HepG2 (cell line): ENCODE data around the gene SLC28A3. TPM values are rescaled to one million over a fixed set of nuclear protein-coding genes. Genes with fewer than 3 reads are reported as not detected.
A peak's percentile ranks its signal among the peaks of the same experiment; 100 is the strongest.

Experiments
- AHDC1 ChIP-seq: sonication (generic); formaldehyde crosslinking; IDR thresholded peaks from 2 replicates; pipeline ENCODE4 v1.5.1; 2020; ENCODE audit warnings: mild to moderate bottlenecking, missing genetic modification reagents, borderline replicate concordance
- CTCF ChIP-seq: sonication (generic); formaldehyde crosslinking; IDR thresholded peaks from 2 replicates; pipeline ENCODE4 v1.5.0; 2020; ENCODE audit warnings: mild to moderate bottlenecking, missing genetic modification reagents, moderate library complexity
- HOXA3 ChIP-seq: sonication (generic); formaldehyde crosslinking; IDR thresholded peaks from 2 replicates; pipeline ENCODE4 v1.5.0; 2020; ENCODE audit warnings: missing genetic modification reagents
- KDM2A ChIP-seq: sonication (generic); formaldehyde crosslinking; IDR thresholded peaks from 2 replicates; pipeline ENCODE4 v1.4.0; 2020; ENCODE audit warnings: low read depth, missing genetic modification reagents, borderline replicate concordance
- KLF9 ChIP-seq: IDR thresholded peaks from 2 replicates; pipeline ENCODE4 v1.6.1; 2016; ENCODE audit warnings: low read depth
- STAT6 ChIP-seq: sonication (generic); formaldehyde crosslinking; IDR thresholded peaks from 2 replicates; pipeline ENCODE4 v1.4.0; 2020; ENCODE audit warnings: missing genetic modification reagents, mild to moderate bottlenecking, borderline replicate concordance
- TBX2 ChIP-seq: sonication (generic); formaldehyde crosslinking; IDR thresholded peaks from 2 replicates; pipeline ENCODE4 v1.5.0; 2020; ENCODE audit warnings: missing genetic modification reagents, mild to moderate bottlenecking, borderline replicate concordance
- ZFX ChIP-seq: sonication (generic); formaldehyde crosslinking; IDR thresholded peaks from 2 replicates; pipeline ENCODE4 v1.4.0; 2020; ENCODE audit warnings: mild to moderate bottlenecking, low read depth, missing genetic modification reagents, moderate library complexity
- ZNF136 ChIP-seq: sonication (generic); formaldehyde crosslinking; IDR thresholded peaks from 2 replicates; pipeline ENCODE4 v1.8.1; 2022; ENCODE audit warnings: low read depth, mild to moderate bottlenecking, moderate library complexity, missing genetic modification reagents
- polyA plus RNA-seq, 8 experiments: library from polyadenylated mRNA; depleted of rRNA in 3 of 8; stranded (reverse) in 7 of 8; unstranded in 1 of 8; fragments of >200 nt; fragmentation: Illumina TruSeq in 4 of 8; extraction: Trizol in 4 of 8; gene quantifications; 2 replicates each; pipeline versions ENCODE4 v1.2.1 to v1.2.3, GENCODE V29; 2011 to 2016; ENCODE audit warnings: low read depth in 4 of 8, missing spikeins in 1 of 8, mixed read lengths in 1 of 8; ENCODE audit not compliant: insufficient read depth in 1 of 8
- total RNA-seq, 5 experiments: library from RNA; depleted of rRNA; stranded (reverse); fragments of >200 nt; fragmentation: Illumina TruSeq; extraction: Trizol; gene quantifications; 2 replicates each; pipeline ENCODE4 v1.2.3, GENCODE V29; 2016; ENCODE audit warnings: low read depth in 1 of 5
- TF ChIP-seq, protein P1 (sequence below): sonication (generic); formaldehyde crosslinking; IDR thresholded peaks from 2 replicates; pipeline ENCODE4 v1.5.0; 2020; ENCODE audit warnings: missing genetic modification reagents

The SLC28A3 gene
- total and polyA plus RNA-seq, 2 of the 13 experiments (the other 11 are each of a cell fraction or from before 2014, with no cell fraction given) = not detected

- TF ChIP-seq KLF9 (CRISPR knock-in tag) = 0 out of 2 replicates have a peak, but pooled peaks have one; percentile 31
- peak; percentile 91 for TF ChIP-seq CTCF
- TF ChIP-seq ZNF136 (CRISPR knock-in tag) = 0 out of 2 replicates have a peak, but pooled peaks have one; percentile 35
- TF ChIP-seq STAT6 (CRISPR knock-in tag) = no peak
- TF ChIP-seq TBX2 (CRISPR knock-in tag) = 0 out of 2 replicates have a peak, but pooled peaks have one; percentile 33
- TF ChIP-seq, protein P1, sequence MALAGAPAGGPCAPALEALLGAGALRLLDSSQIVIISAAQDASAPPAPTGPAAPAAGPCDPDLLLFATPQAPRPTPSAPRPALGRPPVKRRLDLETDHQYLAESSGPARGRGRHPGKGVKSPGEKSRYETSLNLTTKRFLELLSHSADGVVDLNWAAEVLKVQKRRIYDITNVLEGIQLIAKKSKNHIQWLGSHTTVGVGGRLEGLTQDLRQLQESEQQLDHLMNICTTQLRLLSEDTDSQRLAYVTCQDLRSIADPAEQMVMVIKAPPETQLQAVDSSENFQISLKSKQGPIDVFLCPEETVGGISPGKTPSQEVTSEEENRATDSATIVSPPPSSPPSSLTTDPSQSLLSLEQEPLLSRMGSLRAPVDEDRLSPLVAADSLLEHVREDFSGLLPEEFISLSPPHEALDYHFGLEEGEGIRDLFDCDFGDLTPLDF (CRISPR knock-in tag) = 0 out of 2 replicates have a peak, but pooled peaks have one; percentile 37
- TF ChIP-seq KDM2A = peak; percentile 58; the same call in 1 of the 2 replicates
- TF ChIP-seq ZFX (CRISPR knock-in tag) = peak; percentile 40; the same call in 1 of the 2 replicates
- 0 out of 2 replicates have a peak, but pooled peaks have one; percentile 13 for TF ChIP-seq HOXA3 (CRISPR knock-in tag)
- no peak for TF ChIP-seq AHDC1 (CRISPR knock-in tag)
Observed at GRCh38 chr9:84261070-84261746, 79.3 kb downstream of the SLC28A3 start (continued).
